Measurements from ENCODE around the gene TTLL11.
A peak's percentile ranks its signal among the peaks of the same experiment; 100 is the strongest.
"Not testable (repeated sequence)": the region's sequence is repeated elsewhere in the genome, so short reads cannot be mapped to it uniquely, and the experiment has no call there.

Gene TTLL11

GRCh38 chr9:121996783-121997182 lies 96.3 kb downstream of the TTLL11 start:
- DNase-seq, result no peak

GRCh38 chr9:121995997-121996396 lies 97.1 kb downstream of the TTLL11 start:
- no peak for DNase-seq

- peak; percentile 23 to 30 for DNase-seq
Observed at GRCh38 chr9:121992571-121993212, 100.4 kb downstream of the TTLL11 start.

- no peak for DNase-seq
Observed at GRCh38 chr9:121991307-121991661, 101.8 kb downstream of the TTLL11 start.

- DNase-seq, result no peak
Observed at GRCh38 chr9:121990600-121991306, 102.4 kb downstream of the TTLL11 start.

GRCh38 chr9:121989010-121989409 lies 104.1 kb downstream of the TTLL11 start:
- DNase-seq, result no peak

- DNase-seq, result no peak
Observed at GRCh38 chr9:121987314-121987713, 105.8 kb downstream of the TTLL11 start.

- no peak for DNase-seq
Observed at GRCh38 chr9:121985792-121986494, 107.2 kb downstream of the TTLL11 start.

GRCh38 chr9:121984726-121985402 lies 108.2 kb downstream of the TTLL11 start:
- no peak for DNase-seq

GRCh38 chr9:121983736-121984135 lies 109.4 kb downstream of the TTLL11 start:
- DNase-seq, result no peak

- DNase-seq, result no peak
Observed at GRCh38 chr9:121981118-121981883, 111.8 kb downstream of the TTLL11 start.

- DNase-seq, result not testable (repeated sequence)
Observed at GRCh38 chr9:121980665-121981064, 112.4 kb downstream of the TTLL11 start.

GRCh38 chr9:121979736-121980135 lies 113.4 kb downstream of the TTLL11 start:
- DNase-seq, result no peak

GRCh38 chr9:121976751-121977150 lies 116.4 kb downstream of the TTLL11 start:
- DNase-seq, result no peak

- DNase-seq, result no peak
Observed at GRCh38 chr9:121975801-121976277, 117.3 kb downstream of the TTLL11 start.

GRCh38 chr9:121974421-121974820 lies 118.7 kb downstream of the TTLL11 start:
- no peak for DNase-seq

- no peak for DNase-seq
Observed at GRCh38 chr9:121972501-121972981, 120.6 kb downstream of the TTLL11 start.

GRCh38 chr9:121968056-121968455 lies 125.1 kb downstream of the TTLL11 start:
- DNase-seq, result no peak

- no peak for DNase-seq
Observed at GRCh38 chr9:121966706-121967105, 126.4 kb downstream of the TTLL11 start.

- DNase-seq, result no peak
Observed at GRCh38 chr9:121963528-121963995, 129.5 kb downstream of the TTLL11 start.

- DNase-seq, result no peak
Observed at GRCh38 chr9:121962421-121962820, 130.7 kb downstream of the TTLL11 start.

GRCh38 chr9:121960665-121961064 lies 132.4 kb downstream of the TTLL11 start:
- no peak for DNase-seq
